Heart left ventricle (tissue), 16 donors: ENCODE data around the gene CAPN12. TPM values are rescaled to one million over a fixed set of nuclear protein-coding genes. Genes with fewer than 3 reads are reported as not detected.

Experiments used
- ATAC-seq, 4 donors: fragments of 200-7000 bp; cut with Tn5 transposase; one replicate each; pipeline ENCODE4 v1.9.1; 2020 to 2022; ENCODE audit warnings: moderate library complexity in 4 of 4, mild to moderate bottlenecking in 3 of 4, moderate number of reproducible peaks in 1 of 4
- DNase-seq, 5 donors: peaks; one replicate each; pipeline ENCODE4 v3.0.0-alpha.2; 2020
- H3K27ac ChIP-seq, 12 donors: fragments of 200-600 bp; sonication (generic) in 4 of 12; one replicate each; pipeline versions ENCODE4 v1.5.0 to v1.8.0; 2016 to 2022; ENCODE audit warnings: mild to moderate bottlenecking in 2 of 12
- H3K27me3 ChIP-seq, 9 donors: fragments of 200-600 bp; sonication (generic) in 2 of 9; one replicate each; pipeline versions ENCODE4 v1.5.1 to v1.8.0; 2016 to 2022; ENCODE audit warnings: mild to moderate bottlenecking in 3 of 9
- H3K36me3 ChIP-seq, 9 donors: fragments of 200-600 bp; sonication (generic) in 2 of 9; one replicate each; pipeline versions ENCODE4 v1.5.0 to v1.8.0; 2018 to 2022; ENCODE audit warnings: mild to moderate bottlenecking in 2 of 9
- H3K4me1 ChIP-seq, 12 donors: fragments of 200-600 bp; sonication (generic) in 4 of 12; one replicate each; pipeline versions ENCODE4 v1.5.0 to v1.8.0; 2016 to 2022; ENCODE audit warnings: mild to moderate bottlenecking in 3 of 12
- H3K4me3 ChIP-seq, 12 donors: fragments of 200-600 bp; sonication (generic) in 4 of 12; one replicate each; pipeline versions ENCODE4 v1.5.0 to v1.8.0; 2017 to 2022; ENCODE audit warnings: mild to moderate bottlenecking in 9 of 12, moderate library complexity in 4 of 12
- H3K9me3 ChIP-seq, 12 donors: fragments of 200-600 bp; sonication (generic) in 4 of 12; one replicate each; pipeline versions ENCODE4 v1.5.0 to v1.8.0; 2016 to 2022; ENCODE audit warnings: mild to moderate bottlenecking in 1 of 12
- CTCF ChIP-seq, 12 donors: fragments of 200-600 bp; sonication (generic) in 4 of 12; IDR thresholded peaks; one replicate each; pipeline versions ENCODE4 v1.5.0 to v1.8.0; 2018 to 2022; ENCODE audit warnings: antibody characterized with exemption in 12 of 12, mild to moderate bottlenecking in 5 of 12
- POLR2A ChIP-seq, 2 donors: fragments of 450-650 bp; IDR thresholded peaks; one replicate each; pipeline ENCODE4 v1.6.1; 2017; ENCODE audit warnings: antibody characterized with exemption in 2 of 2, mild to moderate bottlenecking in 2 of 2, moderate library complexity in 2 of 2
- WGBS, 4 donors: extraction: QIAGEN DNeasy Blood & Tissue Kit in 2 of 4; methylation state at CpG; one replicate each; pipeline versions ENCODE4 v1.1.5 to v1.1.7; 2013 to 2018; 5-methylcytosine and 5-hydroxymethylcytosine counted together
- intact Hi-C, 10 donors: fragments of 100-400 bp; cut with DNase I; formaldehyde crosslinking; loops; one replicate each; pipeline versions ENCODE4 v1.11.1 to v1.14.2; 2022
- polyA plus RNA-seq, 2 donors: library from polyadenylated mRNA; stranded (reverse); fragments of 200-250 nt; gene quantifications; one replicate each; pipeline ENCODE4 v1.2.3, GENCODE V29; 2013
- total RNA-seq, 9 donors: library from RNA; depleted of rRNA in 2 of 9; stranded (reverse); fragments of >200 nt in 2 of 9; fragmentation: NEBNext Ultra II Directional in 3 of 9; extraction: Animal tissue kit (Norgen Biotek cat#: 25700) in 3 of 9; gene quantifications; one replicate each; pipeline versions ENCODE4 v1.1.0 to v1.2.4, GENCODE V29; 2016 to 2023
- donor health status: ischemic (EF 13 %, LVEDD 7.1; RV severe dilation, severe dysfunction).
- donor health status: healthy with polysubstance abuse.
- donor health status: DM: no; HTN: yes; CAD: no.
- donor health status: DM: no; HTN: no; CAD: no.
- donor health status: ischemic (EF 25% LVEDD 6.9; RV normal size, moderate dysfunction).
- donor health status: ischemic (EF 25% LVEDD 5.7; RV mildly dilated, moderate dysfunction).
- donor health status: healthy.
- donor health status: DM: yes; HTN: yes; CAD: no.
- donor health status: ischemic (EF 35%, LVEDD 5.7; RV mildly dilated, moderate dysfunction).
- donor health status: nonischemic (EF 11% LVEDD 7.7; RV severe dilation, severe dysfunction).
- donor health status: DM: yes; HTN: yes; CAD: no.
- donor health status: PGD.
- donor health status: ischemic (EF 29% LVEDD 5.4; RV normal size, mild dysfunction).
- donor health status: nonischemic (EF 23%, LVEDD 6.1; RV moderate dilation, normal function).

The CAPN12 gene
- total and polyA plus RNA-seq, 11 donors = 0.36 to 1.8 (median 0.88) TPM

- Histone ChIP-seq H3K36me3 (peaks cover 0 to 100% (median 94%) of the 10 kb centered on the region in 9 donors), H3K4me1 (peaks cover 60 to 100% (median 92%) of the 10 kb centered on the region in 12 donors), H3K9me3 (no peaks in the 10 kb centered on the region), H3K27me3 (no peaks in the 10 kb centered on the region), H3K4me3 (no peak overlapping the region), H3K27ac (peak overlapping the region; percentile 55 to 98 (median 84))
- intact Hi-C loops = loop anchor here in 7 of 10 donors (5.0 kb wide), 5 partner anchors 41 to 71 kb away; partner anchors contain the start of gene ACTN4 (in 2 of the 7)
- DNase-seq (no peak), ATAC-seq (no peak)
- TF ChIP-seq CTCF (IDR thresholded peaks at IDR 0.05) = no peak
- no peak for TF ChIP-seq POLR2A (IDR thresholded peaks at IDR 0.05)
- 51 to 68% (median 60%) methylated on average over 10 of the region's 10 CpGs for WGBS, 4 donors
Observed at GRCh38 chr19:38708413-38709024, 35.8 kb downstream of the CAPN12 start.

GRCh38 chr19:38707512-38708114, 36.7 kb downstream of the CAPN12 start:
- H3K4me1 ChIP-seq = peaks cover 60 to 100% (median 84%) of the 10 kb centered on the region in 12 donors
- H3K27ac ChIP-seq = peak overlapping the region; percentile 51 to 98 (median 84)
- H3K9me3 ChIP-seq = no peaks in the 10 kb centered on the region
- peaks cover 0 to 100% (median 99%) of the 10 kb centered on the region in 9 donors for H3K36me3 ChIP-seq
- H3K4me3 ChIP-seq = no peak overlapping the region
- ATAC-seq (peak; percentile 40 to 60 (median 50)), DNase-seq (peak; percentile 83 to 92 (median 86))
- intact Hi-C loops = loop anchor here in 7 of 10 donors (5.0 kb wide), 5 partner anchors 40 to 70 kb away; partner anchors contain the start of gene ACTN4 (in 2 of the 7)
- H3K27me3 ChIP-seq = no peaks in the 10 kb centered on the region
- WGBS, 4 donors = 33 to 51% (median 40%) methylated on average over 5 to 10 of the region's 10 CpGs
- TF ChIP-seq POLR2A (IDR thresholded peaks at IDR 0.05) = no peak
- peak in 1 of 12 donors; percentile 15 for TF ChIP-seq CTCF (IDR thresholded peaks at IDR 0.05)

- Histone ChIP-seq H3K9me3 (no peaks in the 10 kb centered on the region), H3K36me3 (peaks cover 0 to 100% (median 99%) of the 10 kb centered on the region in 9 donors), H3K27me3 (no peaks in the 10 kb centered on the region), H3K4me3 (no peak overlapping the region), H3K27ac (peak overlapping the region; percentile 51 to 98 (median 84)), H3K4me1 (peaks cover 55 to 100% (median 81%) of the 10 kb centered on the region in 12 donors)
- DNase-seq (no peak), ATAC-seq (no peak)
- TF ChIP-seq POLR2A (IDR thresholded peaks at IDR 0.05) (no peak), CTCF (IDR thresholded peaks at IDR 0.05) (no peak)
- intact Hi-C loops = loop anchor here in 7 of 10 donors (5.0 kb wide), 5 partner anchors 40 to 70 kb away; partner anchors contain the start of gene ACTN4 (in 2 of the 7)
- WGBS, 4 donors = 60 to 67% (median 67%) methylated on average over 15 to 16 of the region's 16 CpGs
Observed at GRCh38 chr19:38706792-38707511, 37.3 kb downstream of the CAPN12 start.
